GM18870 (cell line): ENCODE data around the gene TUNAR.

Experiments used
- ATAC-seq: cut with Tn5 transposase; IDR thresholded peaks from one replicate; pipeline ENCODE4 v1.9.1; 2021; ENCODE audit warnings: moderate library complexity; ENCODE audit not compliant: unreplicated experiment

Gene TUNAR

GRCh38 chr14:95910628-95911027 lies 34.0 kb downstream of the TUNAR start:
- no peak for ATAC-seq

GRCh38 chr14:95911456-95911855 lies 34.8 kb downstream of the TUNAR start:
- no peak for ATAC-seq

- ATAC-seq = no peak
These were observed 38.7 kb downstream of the TUNAR start for GRCh38 chr14:95915330-95915729.

DNA sequence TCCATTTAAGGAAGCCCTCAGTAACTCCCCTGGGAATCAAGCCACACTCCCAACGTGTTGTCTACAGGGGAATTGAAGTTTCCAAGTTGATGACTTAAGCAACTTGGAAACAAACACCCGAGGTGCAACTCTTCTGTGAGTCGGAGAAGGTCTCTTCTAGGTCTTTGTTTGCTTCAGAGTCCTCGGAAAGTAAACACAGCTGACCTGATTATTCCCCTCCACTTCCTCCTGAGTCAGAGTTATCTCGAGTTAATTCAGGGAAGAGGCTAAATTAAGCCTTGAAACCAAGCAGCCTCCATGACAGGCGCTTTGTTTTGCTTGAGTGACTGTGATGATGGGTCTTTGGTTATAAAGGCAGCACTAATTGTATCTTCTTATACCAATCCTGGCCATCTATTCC lies 41.8 kb downstream of the TUNAR start:
- no peak for ATAC-seq

GRCh38 chr14:95920769-95921438 lies 44.3 kb downstream of the TUNAR start:
- no peak for ATAC-seq

DNA sequence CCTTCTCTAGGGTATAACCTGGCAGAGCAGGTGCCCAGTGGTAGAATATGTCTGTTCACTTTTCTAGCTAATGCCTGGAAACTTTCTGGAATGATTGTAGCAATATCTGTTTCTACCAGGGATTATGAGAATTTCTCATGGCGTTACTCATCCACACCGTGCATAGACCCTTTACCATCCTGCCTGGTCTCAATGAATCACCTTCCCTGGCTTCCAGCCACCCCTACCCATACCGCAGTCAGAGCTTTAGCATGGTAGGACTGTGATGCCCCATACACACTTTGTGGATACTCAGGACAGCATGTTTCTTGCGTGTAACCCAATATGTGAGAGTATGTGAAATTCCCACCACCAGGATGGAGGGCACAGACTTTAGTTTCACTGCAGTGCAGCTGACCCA lies 45.4 kb downstream of the TUNAR start:
- no peak for ATAC-seq

DNA sequence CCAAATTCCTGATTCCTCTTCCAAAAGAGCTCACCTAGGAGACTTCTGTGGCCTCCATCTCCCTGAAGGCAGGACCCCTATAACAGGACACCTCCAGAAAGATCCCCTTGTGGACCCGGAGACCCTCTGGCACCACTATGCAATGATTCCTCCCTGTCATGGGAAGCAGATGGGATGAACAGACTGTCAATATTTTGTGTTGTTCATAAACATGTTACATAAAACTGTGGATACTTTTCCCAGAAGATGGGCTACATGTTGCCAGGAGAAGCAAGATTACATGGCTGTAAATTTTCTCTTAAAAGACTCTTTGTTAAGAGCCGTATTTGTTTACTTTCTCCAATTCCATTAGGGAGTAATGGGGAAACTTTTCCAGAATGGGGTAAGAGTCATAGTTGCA lies 52.1 kb downstream of the TUNAR start:
- no peak for ATAC-seq

- no peak for ATAC-seq
These were observed 54.8 kb downstream of the TUNAR start for GRCh38 chr14:95931384-95931783.

- ATAC-seq = no peak
These were observed 58.7 kb downstream of the TUNAR start for GRCh38 chr14:95935228-95935822.

DNA sequence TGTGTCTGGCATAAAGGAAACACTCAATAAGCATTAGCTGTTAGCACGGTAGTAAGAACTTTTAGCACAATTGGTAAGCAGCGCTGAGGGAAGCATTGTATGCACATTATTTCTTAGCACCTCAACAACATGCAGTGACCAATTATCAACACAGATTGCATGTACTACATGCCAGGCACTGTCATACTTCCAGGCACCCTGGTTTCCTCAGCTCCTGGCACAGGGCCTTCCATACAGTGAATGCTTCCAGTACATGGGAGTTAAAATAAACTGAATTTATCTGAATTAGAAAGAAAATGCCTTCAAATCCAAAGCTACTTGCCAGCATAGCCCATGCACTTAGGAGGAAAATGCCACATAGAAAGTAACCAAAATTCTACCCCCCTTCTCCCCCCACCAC lies 59.4 kb downstream of the TUNAR start:
- no peak for ATAC-seq

- no peak for ATAC-seq
These were observed 62.7 kb downstream of the TUNAR start for GRCh38 chr14:95939335-95939734.

DNA sequence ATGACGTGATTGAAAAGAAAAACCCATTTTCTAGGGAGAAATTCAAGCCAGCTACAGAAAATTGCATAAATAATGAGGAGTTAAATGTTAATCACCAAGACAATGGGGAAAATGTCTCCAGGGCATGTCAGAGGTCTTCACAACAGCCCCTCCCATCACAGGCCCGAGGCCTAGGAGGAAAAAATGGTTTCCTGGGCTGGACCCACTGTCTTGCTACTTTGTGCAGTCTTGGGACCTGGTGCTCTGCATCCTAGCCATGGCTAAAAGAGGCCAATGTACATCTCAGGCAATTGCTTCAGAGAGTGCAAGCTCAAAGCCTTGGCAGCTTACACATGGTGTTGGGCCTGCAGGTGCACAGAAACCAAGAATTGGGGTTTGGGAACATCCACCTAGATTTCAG lies 65.3 kb downstream of the TUNAR start:
- no peak for ATAC-seq

GRCh38 chr14:95943699-95944098 lies 67.1 kb downstream of the TUNAR start:
- no peak for ATAC-seq

- no peak for ATAC-seq
These were observed 67.8 kb downstream of the TUNAR start for GRCh38 chr14:95944462-95944861.

- no peak for ATAC-seq
These were observed 70.2 kb downstream of the TUNAR start for GRCh38 chr14:95946867-95947266.

GRCh38 chr14:95948558-95948981 lies 71.9 kb downstream of the TUNAR start:
- no peak for ATAC-seq

DNA sequence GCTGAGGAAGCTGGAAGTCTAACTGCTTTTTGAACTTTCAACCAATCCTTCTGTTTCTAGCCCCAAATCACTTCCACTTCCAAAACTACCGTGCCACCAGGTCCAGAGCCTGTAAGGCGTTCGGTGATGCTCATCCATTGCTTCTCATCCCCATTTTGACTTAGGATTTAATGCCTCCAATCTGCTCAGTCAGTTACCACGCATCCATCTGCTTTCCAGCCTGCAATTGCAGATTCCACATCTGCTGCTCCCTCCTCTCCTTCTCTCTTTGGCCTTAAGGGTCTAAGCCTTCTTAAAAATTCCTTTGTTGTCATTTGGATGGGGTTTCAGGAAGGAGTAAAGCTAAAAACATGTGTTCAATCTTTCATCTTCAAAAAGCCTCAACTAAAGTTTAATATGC lies 74.7 kb downstream of the TUNAR start:
- ATAC-seq = no peak

DNA sequence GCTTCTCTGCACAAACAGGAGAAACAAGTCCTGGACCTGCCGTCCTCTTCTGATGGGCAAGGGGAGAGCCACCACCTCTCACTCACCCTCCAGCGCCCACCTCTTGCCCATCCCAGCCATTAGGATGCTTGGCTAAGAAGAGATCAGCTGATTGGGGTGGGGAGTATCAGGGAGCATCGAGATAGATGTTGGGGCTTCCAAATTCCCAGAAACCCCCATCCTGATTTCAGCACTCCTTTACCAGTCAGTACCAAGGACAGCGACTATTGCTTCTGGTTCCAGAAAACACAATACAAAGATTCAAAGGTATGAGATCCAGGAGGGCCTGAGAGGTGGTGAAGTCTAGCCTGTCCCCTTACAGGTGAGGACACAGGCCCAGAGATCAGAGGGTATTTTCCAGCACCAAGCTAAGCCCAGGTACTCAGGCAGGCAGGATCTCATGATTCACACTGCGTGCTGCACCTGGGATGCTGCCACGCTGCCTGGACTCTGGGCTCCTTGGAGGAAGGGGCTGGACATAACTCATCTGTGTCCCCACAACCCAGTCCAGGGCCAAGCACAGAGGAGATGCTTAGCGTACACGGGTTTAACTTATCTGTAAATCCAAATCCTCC lies 76.6 kb downstream of the TUNAR start:
- ATAC-seq = no peak

- no peak for ATAC-seq
These were observed 80.2 kb downstream of the TUNAR start for GRCh38 chr14:95956601-95957460.

DNA sequence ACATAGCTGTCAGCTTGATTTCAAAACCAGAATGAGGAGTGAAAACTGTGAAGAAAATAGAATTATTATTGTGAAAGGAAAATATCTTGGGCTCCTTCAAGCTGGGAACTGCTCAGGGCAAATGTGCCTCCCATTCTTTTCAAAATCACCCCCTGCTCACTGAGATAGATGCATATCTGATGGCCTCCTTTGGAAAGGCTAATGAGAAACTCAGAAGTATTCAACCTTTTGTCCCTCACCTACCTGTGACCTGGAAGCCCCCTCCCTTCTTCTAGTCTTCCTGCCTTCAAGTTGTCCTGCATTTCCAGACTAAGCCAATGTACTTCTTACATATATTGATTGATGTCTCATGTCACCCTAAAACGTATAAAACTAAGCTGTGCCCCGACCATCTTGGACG lies 81.5 kb downstream of the TUNAR start:
- no peak for ATAC-seq

DNA sequence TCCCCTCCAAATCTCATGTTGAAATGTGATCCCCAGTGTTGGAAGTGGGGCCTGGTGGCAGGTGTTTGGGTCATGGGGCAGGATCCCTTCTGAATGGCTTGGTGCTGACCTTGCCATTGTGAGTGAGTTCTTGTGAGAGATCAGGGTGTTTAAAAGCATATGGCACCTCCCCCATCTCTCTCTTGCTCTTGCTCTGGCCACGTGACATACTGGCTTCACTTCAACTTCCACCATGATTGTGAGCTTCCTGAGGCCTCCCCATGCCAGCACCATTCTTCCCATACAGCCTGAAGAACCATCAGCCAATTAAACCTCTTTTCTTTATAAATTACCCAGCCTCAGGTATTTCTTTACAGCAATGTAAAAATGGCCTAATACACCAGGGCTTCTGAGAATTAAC lies 82.7 kb downstream of the TUNAR start:
- ATAC-seq = no peak

DNA sequence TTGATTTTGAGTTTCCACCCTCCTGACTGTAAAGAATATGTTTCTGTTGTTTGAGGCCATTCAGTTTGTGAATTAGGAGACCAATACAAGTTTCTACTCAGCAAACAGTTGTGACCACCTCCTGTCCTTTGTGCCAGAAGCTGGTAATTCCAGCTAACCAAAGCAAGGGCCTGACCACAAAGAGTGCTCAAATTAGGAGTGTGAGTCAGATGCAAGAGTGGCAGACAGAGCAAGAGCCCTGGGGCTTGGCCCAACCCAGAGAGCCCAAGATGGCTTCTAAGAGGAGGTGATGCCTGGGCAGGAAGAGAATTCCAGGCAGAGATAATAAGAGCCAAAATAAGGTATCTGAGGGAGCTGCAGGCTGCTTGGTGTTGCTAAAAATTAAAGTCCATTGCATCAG lies 84.8 kb downstream of the TUNAR start:
- ATAC-seq = no peak
